ENCODE results near the gene OR1J4.

Gene OR1J4, protein sequence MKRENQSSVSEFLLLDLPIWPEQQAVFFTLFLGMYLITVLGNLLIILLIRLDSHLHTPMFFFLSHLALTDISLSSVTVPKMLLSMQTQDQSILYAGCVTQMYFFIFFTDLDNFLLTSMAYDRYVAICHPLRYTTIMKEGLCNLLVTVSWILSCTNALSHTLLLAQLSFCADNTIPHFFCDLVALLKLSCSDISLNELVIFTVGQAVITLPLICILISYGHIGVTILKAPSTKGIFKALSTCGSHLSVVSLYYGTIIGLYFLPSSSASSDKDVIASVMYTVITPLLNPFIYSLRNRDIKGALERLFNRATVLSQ

GRCh38 chr9:122518841-122519240 is at the start of gene OR1J4:
OR1J4 (plus strand) TSS chr9:122519141; CDS start chr9:122519141, 0 bp downstream.
- TF ChIP-seq CTCF (IDR thresholded peaks at IDR 0.05; ENCODE audit: borderline replicate concordance, insufficient read depth, low read depth, low read length), result no peak
- H3K4me3 ChIP-seq (ENCODE audit: low read depth, low read length), result no peak within 1 kb of the TSS

GRCh38 chr9:122474561-122474960 is 44.4 kb upstream of the OR1J4 start:
- H3K4me3 ChIP-seq (ENCODE audit: low read depth, low read length), result no peak overlapping the region
- no peak for TF ChIP-seq CTCF (IDR thresholded peaks at IDR 0.05; ENCODE audit: borderline replicate concordance, insufficient read depth, low read depth, low read length)

DNA sequence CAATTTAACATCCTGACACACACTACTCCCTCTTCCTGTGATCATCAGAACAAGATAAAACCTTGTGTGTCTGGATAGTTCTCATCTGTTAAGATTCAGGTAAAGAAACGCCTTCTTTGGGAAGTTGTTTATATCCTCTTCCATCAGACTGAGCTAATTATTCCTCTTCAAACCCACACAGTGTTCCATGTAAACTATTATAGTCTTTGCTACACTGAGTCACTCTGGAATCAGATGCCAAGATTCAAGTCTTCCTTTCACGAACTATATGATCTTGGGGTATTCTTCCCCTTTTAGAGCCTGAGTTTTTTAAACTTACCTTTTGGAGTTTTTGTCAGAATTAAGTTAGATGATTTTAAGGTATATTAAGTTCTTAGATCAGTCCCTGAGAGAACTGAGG is 43.2 kb upstream of the OR1J4 start:
- no peak overlapping the region for H3K4me3 ChIP-seq (ENCODE audit: low read depth, low read length)
- no peak for TF ChIP-seq CTCF (IDR thresholded peaks at IDR 0.05; ENCODE audit: borderline replicate concordance, insufficient read depth, low read depth, low read length)

DNA sequence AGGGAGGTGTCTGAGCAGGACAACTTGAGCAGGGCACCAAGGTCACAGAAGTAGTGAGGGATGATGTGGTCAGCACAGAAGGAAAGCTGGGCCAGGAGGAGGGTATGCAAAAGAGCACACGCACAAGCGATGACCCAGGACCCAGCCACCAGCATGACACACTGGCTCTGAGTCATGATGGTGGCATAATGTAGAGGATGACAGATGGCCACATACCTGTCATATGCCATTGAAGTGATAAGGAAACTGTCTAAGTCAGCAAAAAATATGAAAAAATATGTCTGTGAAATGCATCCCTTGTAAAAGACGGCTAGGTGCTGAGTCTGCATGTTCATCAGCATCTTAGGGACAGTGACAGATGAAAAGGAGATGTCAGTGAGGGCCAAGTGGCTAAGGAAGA is 41.6 kb upstream of the OR1J4 start:
- no peak for TF ChIP-seq CTCF (IDR thresholded peaks at IDR 0.05; ENCODE audit: borderline replicate concordance, insufficient read depth, low read depth, low read length)
- no peak overlapping the region for H3K4me3 ChIP-seq (ENCODE audit: low read depth, low read length)

- no peak within 1 kb of the TSS for H3K4me3 ChIP-seq (ENCODE audit: low read depth, low read length)
- no peak for TF ChIP-seq CTCF (IDR thresholded peaks at IDR 0.05; ENCODE audit: borderline replicate concordance, insufficient read depth, low read depth, low read length)
Measured at GRCh38 chr9:122477826-122478225, 41.1 kb upstream of the OR1J4 start, which contains the start of gene OR1J1. OR1J1 (minus strand) TSS chr9:122477926; CDS start chr9:122477926, 0 bp downstream.

GRCh38 chr9:122479062-122479461 is 39.9 kb upstream of the OR1J4 start:
- TF ChIP-seq CTCF (IDR thresholded peaks at IDR 0.05; ENCODE audit: borderline replicate concordance, insufficient read depth, low read depth, low read length), result no peak
- H3K4me3 ChIP-seq (ENCODE audit: low read depth, low read length), result no peak overlapping the region

- TF ChIP-seq CTCF (IDR thresholded peaks at IDR 0.05; ENCODE audit: borderline replicate concordance, insufficient read depth, low read depth, low read length), result peak; percentile 79
- no peak overlapping the region for H3K4me3 ChIP-seq (ENCODE audit: low read depth, low read length)
Measured at GRCh38 chr9:122498883-122499288, 20.1 kb upstream of the OR1J4 start.

Data from GM12875 (cell line).